HG03460 (cell line): ENCODE results near the gene ADAMTS18.

Experiments used
- ATAC-seq: cut with Tn5 transposase; IDR thresholded peaks from one replicate; pipeline ENCODE4 v1.9.1; 2021; ENCODE audit not compliant: unreplicated experiment

ADAMTS18 gene

GRCh38 chr16:77330332-77331042 lies 104.3 kb downstream of the ADAMTS18 start:
- no peak for ATAC-seq

DNA sequence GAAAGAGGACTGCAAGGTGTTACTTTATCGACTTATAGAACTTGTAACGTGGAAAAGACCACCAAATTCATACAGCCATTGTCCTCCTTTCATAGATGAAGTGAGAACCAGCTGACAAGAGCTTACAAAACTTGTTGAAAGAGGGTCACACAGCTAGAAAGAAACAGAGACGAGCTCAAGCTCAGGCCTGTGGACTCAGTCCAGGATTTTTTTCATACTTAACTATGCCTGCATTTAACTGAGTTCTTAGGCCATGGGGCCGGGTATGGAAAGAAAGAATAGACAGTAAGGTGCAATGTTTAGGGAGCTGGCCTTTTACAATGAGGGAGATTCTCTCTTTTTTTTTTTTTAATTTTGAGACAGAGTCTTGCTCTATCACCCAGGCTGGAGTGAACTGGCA lies 106.1 kb downstream of the ADAMTS18 start:
- no peak for ATAC-seq

- no peak for ATAC-seq
These were observed 106.6 kb downstream of the ADAMTS18 start for GRCh38 chr16:77328274-77328673.

DNA sequence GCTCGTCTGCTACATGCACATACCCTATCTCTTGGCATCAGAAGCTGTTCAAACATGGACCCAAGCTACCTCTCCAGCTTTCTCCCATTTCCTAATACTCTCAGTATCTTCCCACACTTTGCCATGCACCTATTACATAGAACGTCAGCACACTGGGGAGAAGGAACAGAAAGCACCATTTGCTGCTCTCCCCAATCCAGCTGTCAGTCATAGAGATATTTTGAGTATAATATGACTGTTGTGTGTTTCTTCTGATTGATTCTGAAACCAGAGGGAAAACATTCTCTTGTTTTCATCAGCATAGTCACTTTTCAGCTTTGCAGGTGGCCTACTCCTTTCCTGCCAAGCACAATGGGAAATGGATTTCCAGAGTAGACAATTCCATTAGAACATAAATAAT lies 107.1 kb downstream of the ADAMTS18 start:
- no peak for ATAC-seq

DNA sequence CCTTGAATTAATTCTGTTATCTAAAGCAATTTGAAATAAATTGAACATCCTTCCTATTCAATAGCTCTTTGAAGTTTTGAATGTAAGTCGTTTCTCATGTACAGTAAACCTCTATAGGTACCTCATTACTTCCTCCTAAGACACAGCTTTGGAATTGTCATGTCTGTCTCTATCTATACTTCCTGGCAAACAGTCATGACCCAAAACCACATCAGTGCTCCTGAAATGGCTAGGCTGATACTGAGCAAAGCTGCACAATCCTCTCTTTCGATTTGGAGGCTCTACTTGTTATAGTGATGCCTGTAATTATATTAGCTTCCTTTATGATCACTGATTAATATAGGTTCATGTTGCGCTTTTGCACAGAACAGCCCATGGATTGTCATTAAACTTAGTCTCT lies 110.1 kb downstream of the ADAMTS18 start:
- no peak for ATAC-seq

- ATAC-seq = no peak
These were observed 111.1 kb downstream of the ADAMTS18 start for GRCh38 chr16:77323695-77324094.

- no peak for ATAC-seq
These were observed 112.1 kb downstream of the ADAMTS18 start for GRCh38 chr16:77322757-77323156.

- no peak for ATAC-seq
These were observed 117.8 kb downstream of the ADAMTS18 start for GRCh38 chr16:77317059-77317458.

GRCh38 chr16:77310877-77311276 lies 124.0 kb downstream of the ADAMTS18 start:
- no peak for ATAC-seq

DNA sequence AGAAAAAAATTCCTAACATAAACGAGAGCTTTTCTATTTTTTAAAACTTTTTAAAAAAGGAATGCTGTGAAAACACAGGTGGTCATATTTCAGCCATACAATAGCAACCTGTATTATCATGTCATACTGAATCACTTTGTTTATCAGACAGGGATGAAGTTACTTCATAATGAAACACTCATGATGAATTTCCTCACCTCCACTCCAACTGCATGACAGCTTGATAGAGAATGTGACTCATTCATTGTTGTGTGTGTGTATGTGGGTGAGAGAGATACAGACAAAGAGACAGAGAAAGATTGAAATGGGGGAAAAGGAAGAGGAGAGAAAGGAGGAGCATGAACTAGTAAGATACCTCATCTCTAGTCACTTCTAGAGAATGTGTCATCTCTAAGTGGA lies 126.7 kb downstream of the ADAMTS18 start:
- no peak for ATAC-seq

DNA sequence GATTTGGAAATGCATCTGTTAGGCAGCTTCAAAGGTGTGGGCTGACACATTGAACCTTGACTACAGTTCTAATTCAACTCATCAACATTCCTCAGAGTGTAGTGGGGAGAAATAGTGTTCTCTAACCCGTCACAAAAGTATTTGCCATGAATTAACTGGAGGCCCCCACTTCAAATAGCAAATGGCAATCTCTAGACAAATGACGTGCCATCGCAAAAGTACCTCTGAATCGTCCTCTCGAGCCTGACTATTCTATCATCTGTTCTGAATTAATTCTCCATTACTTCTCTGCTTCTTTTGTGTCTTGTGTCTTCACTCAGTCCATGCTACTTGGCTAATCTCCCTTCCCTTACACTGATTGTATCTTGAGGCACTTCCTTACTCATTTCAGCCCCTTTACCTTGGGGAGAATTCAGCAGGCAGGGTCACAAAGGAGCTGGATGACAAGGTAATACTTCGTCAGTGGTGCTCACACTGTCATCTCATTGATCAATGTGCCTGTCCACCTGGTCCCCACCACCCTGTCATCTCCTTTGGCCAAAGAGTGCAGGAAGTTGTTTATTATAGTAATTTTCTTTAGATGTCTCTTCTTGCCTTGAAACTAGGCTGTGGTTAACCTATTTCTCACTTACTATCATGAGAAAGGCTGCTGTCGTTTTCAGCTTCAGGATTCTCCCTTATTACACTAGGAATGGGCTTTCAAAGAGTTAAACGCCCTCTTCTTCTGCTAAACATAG lies 127.2 kb downstream of the ADAMTS18 start:
- ATAC-seq = no peak

GRCh38 chr16:77306075-77306474 lies 128.8 kb downstream of the ADAMTS18 start:
- ATAC-seq = no peak

DNA sequence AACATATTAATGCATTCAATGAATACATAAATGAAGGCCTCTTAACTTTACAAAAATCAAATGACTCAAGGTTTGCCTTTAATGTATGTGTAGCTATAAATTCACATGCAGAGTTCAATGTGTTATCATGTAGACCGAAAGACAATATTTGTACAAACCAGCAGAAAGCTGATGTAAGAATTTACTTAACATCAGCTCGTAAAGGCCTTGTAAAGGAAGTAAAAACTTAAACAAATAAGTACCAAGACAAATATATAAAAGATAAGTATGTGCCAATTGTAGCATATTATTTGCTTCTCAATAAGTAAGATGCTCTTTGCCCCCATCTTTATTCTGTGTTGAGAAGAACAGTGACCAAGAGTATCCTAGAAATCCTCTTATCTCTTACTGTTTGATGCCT lies 130.0 kb downstream of the ADAMTS18 start:
- ATAC-seq = no peak

DNA sequence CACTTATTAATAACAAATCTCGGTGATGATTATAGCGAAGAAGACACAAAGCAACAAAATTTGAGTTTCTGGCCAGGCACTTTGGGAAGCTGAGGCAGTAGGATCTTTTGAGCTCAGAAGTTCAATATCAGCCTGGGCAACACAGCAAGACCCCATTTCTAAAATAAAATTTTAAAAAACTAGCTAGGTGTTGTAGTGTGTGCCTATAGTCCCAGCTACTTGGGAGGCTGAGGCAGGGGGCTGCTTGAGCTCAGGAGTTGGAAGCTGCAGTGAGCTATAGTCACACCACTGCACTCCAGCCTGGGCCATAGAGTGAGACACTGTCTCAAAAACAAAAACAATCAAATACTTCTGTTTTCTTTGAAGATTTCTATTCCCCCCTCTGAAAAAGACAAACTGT lies 130.7 kb downstream of the ADAMTS18 start:
- no peak for ATAC-seq

DNA sequence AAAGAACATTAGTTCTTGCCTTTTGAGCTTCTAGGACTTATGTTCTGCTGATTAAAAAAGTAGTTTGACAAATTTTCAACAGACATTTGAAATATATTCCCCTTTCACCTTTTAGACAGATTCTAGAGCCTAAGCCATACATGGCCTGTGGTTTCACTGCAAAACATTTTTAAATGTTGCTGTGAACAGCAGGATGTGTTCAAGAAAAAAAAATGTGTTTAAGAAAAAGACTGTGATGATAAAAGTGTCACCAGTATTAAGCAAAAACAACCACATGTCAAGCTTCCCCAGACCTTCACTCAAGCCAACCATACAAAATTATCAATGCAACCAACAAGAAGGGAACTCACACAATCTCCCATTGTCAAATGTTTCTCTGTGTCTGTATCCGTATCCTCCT lies 132.2 kb downstream of the ADAMTS18 start:
- ATAC-seq = no peak

- no peak for ATAC-seq
These were observed 132.6 kb downstream of the ADAMTS18 start for GRCh38 chr16:77302249-77302648.

DNA sequence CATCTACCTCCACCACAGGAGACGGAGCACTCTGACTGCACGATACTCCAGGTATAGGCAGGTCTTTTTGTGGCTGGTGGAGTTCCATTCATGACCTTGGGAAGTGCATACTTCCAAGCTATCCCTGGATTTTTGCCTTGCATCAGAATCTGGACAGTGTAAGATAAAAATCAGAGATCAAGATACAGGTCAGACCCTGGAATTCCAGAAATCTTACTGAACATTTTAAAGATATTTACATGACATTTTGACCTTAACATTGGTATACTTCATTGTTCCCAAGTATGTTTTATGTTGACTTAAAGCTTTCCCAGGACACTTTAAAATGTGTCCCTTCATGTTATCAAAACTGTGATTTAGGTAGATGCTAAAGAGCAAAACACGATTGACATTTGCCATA lies 134.6 kb downstream of the ADAMTS18 start:
- ATAC-seq = no peak

- ATAC-seq = no peak
These were observed 135.4 kb downstream of the ADAMTS18 start for GRCh38 chr16:77299395-77299794.

GRCh38 chr16:77298418-77299360 lies 136.1 kb downstream of the ADAMTS18 start:
- no peak for ATAC-seq

- no peak for ATAC-seq
These were observed 136.8 kb downstream of the ADAMTS18 start for GRCh38 chr16:77297996-77298395.

DNA sequence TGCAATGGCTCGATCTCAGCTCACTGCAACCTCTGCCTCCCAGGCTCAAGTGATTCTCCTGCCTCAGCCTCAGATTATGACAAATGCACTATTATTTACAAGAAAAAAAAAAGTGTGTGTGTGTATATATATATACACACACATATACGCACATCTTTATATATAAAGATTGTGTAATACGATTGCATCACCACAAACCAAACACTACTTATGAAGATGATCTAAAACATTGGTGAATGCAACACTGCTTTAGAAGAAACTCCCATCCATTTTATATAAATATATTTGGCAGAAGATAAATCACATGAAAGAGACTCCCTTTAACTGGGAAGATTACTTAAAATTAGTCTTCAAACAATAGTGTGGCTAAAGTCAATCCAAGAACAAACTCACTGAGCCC lies 138.9 kb downstream of the ADAMTS18 start:
- ATAC-seq = no peak
